GM18907 (cell line): ENCODE data around the gene CARD10.

Experiments used
- ATAC-seq: cut with Tn5 transposase; IDR thresholded peaks from one replicate; pipeline ENCODE4 v1.9.1; 2021; ENCODE audit warnings: mild to moderate bottlenecking, moderate library complexity; ENCODE audit not compliant: unreplicated experiment

Gene CARD10

GRCh38 chr22:37504964-37505363, 14.3 kb downstream of the CARD10 start:
- ATAC-seq, result no peak

GRCh38 chr22:37503850-37504249, 15.4 kb downstream of the CARD10 start:
- ATAC-seq, result no peak

- no peak for ATAC-seq
Measured at GRCh38 chr22:37503183-37503683, 16.0 kb downstream of the CARD10 start.

- no peak for ATAC-seq
Measured at GRCh38 chr22:37502342-37503182, 16.7 kb downstream of the CARD10 start.

GRCh38 chr22:37501610-37502341, 17.4 kb downstream of the CARD10 start:
- ATAC-seq, result no peak

GRCh38 chr22:37500745-37501609, 18.2 kb downstream of the CARD10 start:
- ATAC-seq, result no peak

GRCh38 chr22:37499789-37500540, 19.2 kb downstream of the CARD10 start:
- ATAC-seq, result no peak

GRCh38 chr22:37499027-37499707, 20.0 kb downstream of the CARD10 start:
- ATAC-seq, result no peak

GRCh38 chr22:37498289-37498909, 20.8 kb downstream of the CARD10 start:
- ATAC-seq, result no peak

- no peak for ATAC-seq
Measured at GRCh38 chr22:37497062-37497599, 22.1 kb downstream of the CARD10 start.

- no peak for ATAC-seq
Measured at GRCh38 chr22:37496651-37497050, 22.6 kb downstream of the CARD10 start.

- no peak for ATAC-seq
Measured at GRCh38 chr22:37493979-37494378, 25.2 kb downstream of the CARD10 start.

GRCh38 chr22:37492428-37493344, 26.5 kb downstream of the CARD10 start:
- no peak for ATAC-seq

- ATAC-seq, result no peak
Measured at GRCh38 chr22:37491559-37492427, 27.4 kb downstream of the CARD10 start.

GRCh38 chr22:37491106-37491505, 28.1 kb downstream of the CARD10 start:
- ATAC-seq, result no peak

- ATAC-seq, result no peak
Measured at GRCh38 chr22:37489983-37490382, 29.2 kb downstream of the CARD10 start.
